Measurements from ENCODE around the gene RHEB.

- TF ChIP-seq CTCF (IDR thresholded peaks at IDR 0.05; ENCODE audit: insufficient read depth, low read depth, low read length): no peak
- no peak for TF ChIP-seq EZH2 (IDR thresholded peaks at IDR 0.05; ENCODE audit: insufficient read depth, low read length)
These were observed 36.6 kb downstream of the RHEB start for GRCh38 chr7:151482883-151483710.

All from astrocyte (in vitro differentiated cells and primary cell).